Testis (tissue), 2 donors: ENCODE results near the gene KCNQ1.

Experiments used
- POLR2A ChIP-seq: fragments of 450-650 bp; IDR thresholded peaks from one replicate; pipeline ENCODE4 v1.6.1; 2017; ENCODE audit warnings: antibody characterized with exemption, mild to moderate bottlenecking, moderate library complexity
- TF ChIP-seq, protein P1 (sequence below), 3 experiments: fragments of 450-650 bp in 2 of 3; fragments of 200-600 bp in 1 of 3; sonication (generic) in 1 of 3; IDR thresholded peaks; one replicate each; pipeline ENCODE4 v1.5.1; 2016 to 2019; ENCODE audit warnings: antibody characterized with exemption in 3 of 3, mild to moderate bottlenecking in 2 of 3, moderate library complexity in 1 of 3

DNA sequence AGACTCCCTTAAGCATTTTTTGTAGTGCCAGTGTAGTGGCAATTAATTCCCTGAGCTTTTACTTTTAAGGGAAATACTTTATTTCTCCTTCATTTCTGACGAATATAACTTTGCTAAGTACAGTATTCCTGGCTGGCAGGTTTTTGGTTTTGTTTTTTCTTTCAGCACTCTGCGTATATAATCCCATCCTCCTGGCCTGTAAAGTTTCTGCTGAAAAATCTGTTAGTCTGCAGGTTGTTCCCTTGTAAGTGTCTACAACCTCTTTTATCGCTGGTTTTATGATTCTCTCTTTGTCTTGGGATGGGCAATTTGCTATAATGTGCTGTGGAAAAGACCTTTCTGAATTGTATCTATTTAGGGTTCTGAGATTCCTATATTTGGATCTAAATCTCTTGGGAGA is 198.9 kb downstream of the KCNQ1 start:
- TF ChIP-seq, protein P1, sequence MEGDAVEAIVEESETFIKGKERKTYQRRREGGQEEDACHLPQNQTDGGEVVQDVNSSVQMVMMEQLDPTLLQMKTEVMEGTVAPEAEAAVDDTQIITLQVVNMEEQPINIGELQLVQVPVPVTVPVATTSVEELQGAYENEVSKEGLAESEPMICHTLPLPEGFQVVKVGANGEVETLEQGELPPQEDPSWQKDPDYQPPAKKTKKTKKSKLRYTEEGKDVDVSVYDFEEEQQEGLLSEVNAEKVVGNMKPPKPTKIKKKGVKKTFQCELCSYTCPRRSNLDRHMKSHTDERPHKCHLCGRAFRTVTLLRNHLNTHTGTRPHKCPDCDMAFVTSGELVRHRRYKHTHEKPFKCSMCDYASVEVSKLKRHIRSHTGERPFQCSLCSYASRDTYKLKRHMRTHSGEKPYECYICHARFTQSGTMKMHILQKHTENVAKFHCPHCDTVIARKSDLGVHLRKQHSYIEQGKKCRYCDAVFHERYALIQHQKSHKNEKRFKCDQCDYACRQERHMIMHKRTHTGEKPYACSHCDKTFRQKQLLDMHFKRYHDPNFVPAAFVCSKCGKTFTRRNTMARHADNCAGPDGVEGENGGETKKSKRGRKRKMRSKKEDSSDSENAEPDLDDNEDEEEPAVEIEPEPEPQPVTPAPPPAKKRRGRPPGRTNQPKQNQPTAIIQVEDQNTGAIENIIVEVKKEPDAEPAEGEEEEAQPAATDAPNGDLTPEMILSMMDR (IDR thresholded peaks at IDR 0.05), result no peak
- TF ChIP-seq POLR2A, result no peak
